A549 treated with Mapracorat at 1 μM for 4 hours (cell line): ENCODE results near the gene PDZD4. TPM values are rescaled to one million over a fixed set of nuclear protein-coding genes. Genes with fewer than 3 reads are reported as not detected.

Experiments used
- total RNA-seq: library from RNA; stranded (reverse); fragments of 200-300 nt; extraction: Qiagen RNA extraction; gene quantifications from 5 replicates; pipeline ENCODE4 v1.2.3, GENCODE V29; 2022

Gene PDZD4, protein sequence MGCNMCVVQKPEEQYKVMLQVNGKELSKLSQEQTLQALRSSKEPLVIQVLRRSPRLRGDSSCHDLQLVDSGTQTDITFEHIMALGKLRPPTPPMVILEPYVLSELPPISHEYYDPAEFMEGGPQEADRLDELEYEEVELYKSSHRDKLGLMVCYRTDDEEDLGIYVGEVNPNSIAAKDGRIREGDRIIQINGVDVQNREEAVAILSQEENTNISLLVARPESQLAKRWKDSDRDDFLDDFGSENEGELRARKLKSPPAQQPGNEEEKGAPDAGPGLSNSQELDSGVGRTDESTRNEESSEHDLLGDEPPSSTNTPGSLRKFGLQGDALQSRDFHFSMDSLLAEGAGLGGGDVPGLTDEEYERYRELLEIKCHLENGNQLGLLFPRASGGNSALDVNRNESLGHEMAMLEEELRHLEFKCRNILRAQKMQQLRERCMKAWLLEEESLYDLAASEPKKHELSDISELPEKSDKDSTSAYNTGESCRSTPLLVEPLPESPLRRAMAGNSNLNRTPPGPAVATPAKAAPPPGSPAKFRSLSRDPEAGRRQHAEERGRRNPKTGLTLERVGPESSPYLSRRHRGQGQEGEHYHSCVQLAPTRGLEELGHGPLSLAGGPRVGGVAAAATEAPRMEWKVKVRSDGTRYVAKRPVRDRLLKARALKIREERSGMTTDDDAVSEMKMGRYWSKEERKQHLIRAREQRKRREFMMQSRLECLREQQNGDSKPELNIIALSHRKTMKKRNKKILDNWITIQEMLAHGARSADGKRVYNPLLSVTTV
- total RNA-seq = 2.9 to 4.3 TPM (median 3.7 TPM) in 5 replicates

DNA sequence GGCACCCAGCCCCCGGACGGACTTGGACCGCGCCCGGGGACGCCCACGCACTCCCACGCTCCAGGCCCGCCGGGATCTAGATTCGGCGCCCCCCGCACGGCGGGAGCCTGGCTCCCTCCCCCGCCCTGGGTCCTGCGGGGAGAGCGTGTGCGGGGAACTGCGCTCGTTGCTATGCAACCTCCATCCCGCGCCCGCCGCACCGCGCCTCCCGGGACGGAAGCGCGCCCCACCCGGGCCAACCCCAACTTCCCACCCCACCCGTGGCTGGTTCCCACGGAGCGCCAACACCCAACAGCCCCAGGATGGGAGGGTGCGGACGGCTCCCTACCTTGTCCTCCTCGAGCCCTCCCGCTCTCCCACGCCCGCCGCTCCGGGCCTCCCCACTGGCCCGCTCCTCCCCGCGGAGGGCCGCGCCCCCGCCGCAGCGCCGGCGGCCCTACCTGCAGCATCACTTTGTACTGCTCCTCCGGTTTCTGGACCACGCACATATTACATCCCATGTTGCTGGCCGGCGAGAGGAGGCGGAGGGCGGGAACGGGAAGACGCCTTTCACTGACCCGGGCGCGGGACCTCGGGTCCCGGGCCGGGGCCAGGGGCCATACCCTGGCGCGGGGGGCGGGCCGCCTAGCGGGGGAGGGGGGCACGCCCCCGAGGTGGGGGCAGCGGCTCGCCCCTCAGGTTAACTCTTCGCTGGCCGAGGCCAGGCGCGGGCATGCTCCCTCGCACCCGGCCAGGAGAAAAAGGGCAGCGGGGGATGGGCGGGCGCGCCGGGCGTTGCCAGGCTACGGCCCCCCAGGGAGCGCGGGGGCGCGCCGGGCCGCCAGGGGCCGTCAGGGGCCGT lies at the start of gene PDZD4:
PDZD4 (minus strand) TSS at position 746 of the 841 bp plus-strand sequence; CDS start at position 500, 246 bp downstream.

DNA sequence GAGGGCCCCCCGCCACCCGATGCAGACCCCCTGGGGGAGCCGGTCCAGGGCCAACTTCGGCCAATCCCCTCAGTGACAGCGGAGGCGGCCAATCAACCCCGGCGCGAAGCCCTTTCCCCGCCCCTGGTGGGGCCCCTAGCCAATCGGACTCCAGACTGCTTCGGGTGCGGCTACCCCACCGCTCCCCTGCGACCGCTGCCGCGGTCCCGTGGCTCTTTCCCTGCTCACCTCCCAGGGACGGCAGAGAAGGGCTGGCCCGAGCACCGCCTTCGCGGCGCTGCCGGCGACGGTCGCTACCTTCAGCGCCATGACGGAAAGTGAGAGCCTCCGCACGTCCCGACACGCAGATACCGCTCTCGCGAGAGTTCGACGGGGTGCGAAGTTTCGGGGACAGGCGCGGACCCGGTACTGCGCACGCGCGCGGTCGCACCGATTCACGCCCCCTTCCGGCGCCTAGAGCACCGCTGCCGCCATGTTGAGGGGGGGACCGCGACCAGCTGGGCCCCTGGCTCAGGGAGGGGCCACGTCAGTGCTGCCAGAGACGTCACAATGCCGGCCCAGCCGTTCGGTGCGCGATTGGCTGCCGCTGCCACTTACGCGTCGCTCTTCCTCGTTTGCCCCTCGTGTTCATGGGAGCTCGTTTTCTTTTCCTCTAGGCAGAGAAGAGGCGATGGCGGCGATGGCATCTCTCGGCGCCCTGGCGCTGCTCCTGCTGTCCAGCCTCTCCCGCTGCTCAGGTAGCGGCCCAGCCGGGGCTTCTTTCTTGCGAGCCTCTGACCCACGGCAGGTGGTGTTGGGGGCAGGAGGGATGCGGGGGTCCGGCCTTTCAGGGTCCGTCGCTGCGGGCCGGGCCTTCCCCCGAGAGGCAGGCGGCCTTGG lies 36.1 kb downstream of the PDZD4 start, which contains the start of the genes IDH3G and SSR4:
IDH3G (minus strand) TSS at position 358 of the 879 bp plus-strand sequence; CDS start at position 309, 49 bp downstream.
SSR4 (plus strand) TSS at position 651 of the 879 bp plus-strand sequence; CDS start at position 671, 20 bp downstream.

DNA sequence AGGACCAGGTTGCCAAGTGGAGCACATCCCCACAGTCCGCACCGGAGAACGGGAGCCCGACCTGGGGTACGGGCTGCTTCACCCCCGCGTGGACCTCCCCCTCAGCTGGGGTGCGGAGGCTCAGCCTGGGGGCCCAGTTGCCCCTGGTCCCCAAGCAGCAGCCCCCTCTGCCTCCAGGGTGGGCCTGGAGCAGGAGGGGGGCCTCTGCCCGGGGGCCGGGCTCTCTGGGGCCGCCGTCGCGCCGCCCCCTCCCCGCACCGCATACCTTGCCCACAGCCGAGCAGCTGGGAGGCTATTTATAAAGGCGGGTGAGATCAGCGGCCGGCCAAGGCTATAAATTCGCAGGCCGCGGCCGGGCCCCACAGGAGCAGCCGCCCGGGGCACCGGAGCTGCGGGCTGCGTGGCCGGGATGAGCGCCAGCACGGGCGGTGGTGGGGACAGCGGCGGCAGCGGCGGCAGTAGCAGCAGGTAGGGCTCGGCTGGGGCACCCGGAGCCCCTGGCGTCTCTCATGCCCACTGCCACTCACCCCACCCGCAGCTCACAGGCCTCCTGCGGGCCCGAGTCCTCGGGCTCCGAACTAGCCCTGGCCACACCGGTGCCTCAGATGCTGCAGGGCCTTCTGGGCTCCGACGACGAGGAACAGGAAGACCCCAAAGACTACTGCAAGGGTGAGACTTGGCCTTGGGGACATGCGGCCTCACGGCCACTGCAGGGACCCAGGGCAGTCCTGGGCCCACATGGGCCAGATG lies 49.5 kb downstream of the PDZD4 start, which contains the start of gene SRPK3:
SRPK3 (plus strand) TSS at position 364 of the 750 bp plus-strand sequence; CDS start at position 410, 46 bp downstream.

DNA sequence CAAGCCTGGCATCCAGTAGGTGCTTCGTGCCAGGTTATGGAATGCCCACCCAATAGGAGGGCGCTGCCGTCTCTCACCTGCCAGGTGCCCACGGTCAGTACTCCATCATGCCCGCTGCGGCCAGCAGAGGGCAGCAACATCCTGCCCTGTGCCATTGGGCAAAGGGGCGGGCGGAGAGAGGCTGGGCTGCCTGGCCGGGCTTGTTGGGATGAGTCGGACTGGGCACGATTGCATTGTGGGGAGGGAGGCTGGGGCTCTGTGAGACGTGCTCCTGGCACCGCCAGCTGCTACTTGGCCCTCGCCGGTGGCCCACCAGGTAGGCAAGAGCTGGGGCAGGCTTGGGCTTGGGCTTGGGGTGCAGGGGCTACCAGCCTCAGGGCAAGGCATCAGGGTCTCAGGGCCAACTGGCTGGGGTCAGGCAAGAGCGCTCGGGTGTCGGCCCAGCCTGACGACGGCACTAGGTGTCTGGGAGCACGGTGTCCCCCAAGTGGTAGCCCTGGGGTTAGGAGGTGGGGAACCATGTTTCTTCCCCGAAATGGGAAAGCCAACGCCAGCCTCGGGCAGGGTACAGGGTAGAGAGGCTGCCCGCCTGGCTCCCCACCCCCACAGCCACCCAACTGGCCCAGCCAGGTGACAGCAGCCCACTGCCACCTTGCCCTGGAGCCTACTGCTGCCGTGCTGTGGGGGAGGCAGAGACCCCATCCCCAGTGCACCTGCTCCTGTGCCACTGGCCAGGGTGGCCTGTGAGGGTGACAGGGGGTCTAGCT lies 66.2 kb downstream of the PDZD4 start, which contains the start of gene PLXNB3:
PLXNB3 (plus strand) TSS at position 261 of the 767 bp plus-strand sequence. CDS start 1,287 bp downstream, outside the sequence.

Other genes starting within 250 kb of the PDZD4 start
- 42.8 to 61.8 TPM (median 59.8 TPM) in 5 replicates for gene CCNQ, start 231.4 kb downstream of the PDZD4 start, total RNA-seq
- gene DUSP9, start 183.3 kb downstream of the PDZD4 start, total RNA-seq = 0.89 to 1.9 TPM (median 1.4 TPM) in 5 replicates
- 0.12 to 0.60 TPM (median 0.23 TPM) in 4 of 5 replicates, not detected in the other for gene PNCK, start 156.7 kb downstream of the PDZD4 start, total RNA-seq
- 9.7 to 13.5 TPM (median 12.0 TPM) in 5 replicates for gene SLC6A8, start 142.6 kb downstream of the PDZD4 start, total RNA-seq
- 352 to 443 TPM (median 371 TPM) in 5 replicates for gene BCAP31, start 106.2 kb downstream of the PDZD4 start, total RNA-seq
- gene ABCD1, start 105.7 kb downstream of the PDZD4 start, total RNA-seq = 2.8 to 4.1 TPM (median 4.1 TPM) in 5 replicates
- gene PLXNB3, start 66.3 kb downstream of the PDZD4 start, total RNA-seq = 2.1 to 4.7 TPM (median 3.3 TPM) in 5 replicates
- 0.36 to 0.48 TPM in 2 of 5 replicates, not detected in the others for gene SRPK3, start 49.5 kb downstream of the PDZD4 start, total RNA-seq
- gene IDH3G, start 36.2 kb downstream of the PDZD4 start, total RNA-seq = 60.5 to 64.9 TPM (median 61.8 TPM) in 5 replicates
- 383 to 440 TPM (median 400 TPM) in 5 replicates for gene SSR4, start 35.9 kb downstream of the PDZD4 start, total RNA-seq
- 16.6 to 21.9 TPM (median 18.2 TPM) in 5 replicates for gene L1CAM, start 55.6 kb upstream of the PDZD4 start, total RNA-seq
- 0.11 to 0.22 TPM in 2 of 5 replicates, not detected in the others for gene AVPR2, start 74.1 kb upstream of the PDZD4 start, total RNA-seq
- gene ARHGAP4, start 95.7 kb upstream of the PDZD4 start, total RNA-seq = 0.91 to 2.2 TPM (median 1.9 TPM) in 5 replicates
- gene NAA10, start 104.5 kb upstream of the PDZD4 start, total RNA-seq = 201 to 244 TPM (median 219 TPM) in 5 replicates
- 0.19 TPM in 2 of 5 replicates, not detected in the others for gene RENBP, start 114.1 kb upstream of the PDZD4 start, total RNA-seq
- gene HCFC1, start 141.3 kb upstream of the PDZD4 start, total RNA-seq = 31.5 to 41.8 TPM (median 37.1 TPM) in 5 replicates
- gene TMEM187, start 142.2 kb upstream of the PDZD4 start, total RNA-seq = 4.3 to 7.9 TPM (median 6.0 TPM) in 5 replicates
- 191 to 225 TPM (median 216 TPM) in 5 replicates for gene IRAK1, start 189.4 kb upstream of the PDZD4 start, total RNA-seq